Measurements from ENCODE around the gene ARL14.

DNA sequence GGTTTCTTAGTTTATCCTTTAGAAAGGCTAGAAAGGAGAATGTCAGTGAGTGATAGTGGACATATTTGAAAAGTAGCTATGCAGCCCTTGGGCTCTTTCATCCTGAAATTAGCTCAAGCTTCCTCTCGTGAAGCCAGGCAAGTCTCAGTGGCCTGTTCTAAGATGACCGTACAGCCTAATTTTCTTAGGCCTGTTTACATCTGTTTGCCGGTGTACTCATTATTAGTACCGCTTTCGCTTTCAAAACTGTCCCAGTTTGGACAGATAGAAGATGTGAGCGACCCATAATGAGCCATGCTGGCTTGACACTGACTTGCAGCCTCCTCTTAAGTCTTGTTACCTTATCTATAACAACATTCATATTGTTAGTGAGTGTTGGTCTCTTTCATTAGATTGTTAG is 5.7 kb upstream of the ARL14 start:
- TF ChIP-seq POLR2A (IDR thresholded peaks at IDR 0.05): no peak
- TF ChIP-seq, protein P1, sequence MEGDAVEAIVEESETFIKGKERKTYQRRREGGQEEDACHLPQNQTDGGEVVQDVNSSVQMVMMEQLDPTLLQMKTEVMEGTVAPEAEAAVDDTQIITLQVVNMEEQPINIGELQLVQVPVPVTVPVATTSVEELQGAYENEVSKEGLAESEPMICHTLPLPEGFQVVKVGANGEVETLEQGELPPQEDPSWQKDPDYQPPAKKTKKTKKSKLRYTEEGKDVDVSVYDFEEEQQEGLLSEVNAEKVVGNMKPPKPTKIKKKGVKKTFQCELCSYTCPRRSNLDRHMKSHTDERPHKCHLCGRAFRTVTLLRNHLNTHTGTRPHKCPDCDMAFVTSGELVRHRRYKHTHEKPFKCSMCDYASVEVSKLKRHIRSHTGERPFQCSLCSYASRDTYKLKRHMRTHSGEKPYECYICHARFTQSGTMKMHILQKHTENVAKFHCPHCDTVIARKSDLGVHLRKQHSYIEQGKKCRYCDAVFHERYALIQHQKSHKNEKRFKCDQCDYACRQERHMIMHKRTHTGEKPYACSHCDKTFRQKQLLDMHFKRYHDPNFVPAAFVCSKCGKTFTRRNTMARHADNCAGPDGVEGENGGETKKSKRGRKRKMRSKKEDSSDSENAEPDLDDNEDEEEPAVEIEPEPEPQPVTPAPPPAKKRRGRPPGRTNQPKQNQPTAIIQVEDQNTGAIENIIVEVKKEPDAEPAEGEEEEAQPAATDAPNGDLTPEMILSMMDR (IDR thresholded peaks at IDR 0.05): no peak
